Measurements from ENCODE around the gene DHH. TPM values are rescaled to one million over a fixed set of nuclear protein-coding genes. Genes with fewer than 3 reads are reported as not detected.
"Not testable (repeated sequence)": the region's sequence is repeated elsewhere in the genome, so short reads cannot be mapped to it uniquely, and the experiment has no call there.

Gene DHH
- total RNA-seq, 1 experiment from 2014 or later: 0.39 TPM

GRCh38 chr12:49138587-49138986, 44.0 kb upstream of the DHH start:
- H3K4me1 ChIP-seq (ENCODE audit: insufficient read depth, low read length, poor library complexity, severe bottlenecking): peaks cover 8% of the 10 kb centered on the region
- no peaks in the 10 kb centered on the region for H3K9me3 ChIP-seq (ENCODE audit: low read depth, low read length, poor library complexity, severe bottlenecking)
- TF ChIP-seq, protein P1, sequence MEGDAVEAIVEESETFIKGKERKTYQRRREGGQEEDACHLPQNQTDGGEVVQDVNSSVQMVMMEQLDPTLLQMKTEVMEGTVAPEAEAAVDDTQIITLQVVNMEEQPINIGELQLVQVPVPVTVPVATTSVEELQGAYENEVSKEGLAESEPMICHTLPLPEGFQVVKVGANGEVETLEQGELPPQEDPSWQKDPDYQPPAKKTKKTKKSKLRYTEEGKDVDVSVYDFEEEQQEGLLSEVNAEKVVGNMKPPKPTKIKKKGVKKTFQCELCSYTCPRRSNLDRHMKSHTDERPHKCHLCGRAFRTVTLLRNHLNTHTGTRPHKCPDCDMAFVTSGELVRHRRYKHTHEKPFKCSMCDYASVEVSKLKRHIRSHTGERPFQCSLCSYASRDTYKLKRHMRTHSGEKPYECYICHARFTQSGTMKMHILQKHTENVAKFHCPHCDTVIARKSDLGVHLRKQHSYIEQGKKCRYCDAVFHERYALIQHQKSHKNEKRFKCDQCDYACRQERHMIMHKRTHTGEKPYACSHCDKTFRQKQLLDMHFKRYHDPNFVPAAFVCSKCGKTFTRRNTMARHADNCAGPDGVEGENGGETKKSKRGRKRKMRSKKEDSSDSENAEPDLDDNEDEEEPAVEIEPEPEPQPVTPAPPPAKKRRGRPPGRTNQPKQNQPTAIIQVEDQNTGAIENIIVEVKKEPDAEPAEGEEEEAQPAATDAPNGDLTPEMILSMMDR (conservative IDR thresholded peaks at IDR 0.05; ENCODE audit: low read depth, low read length): no peak
- no peak for TF ChIP-seq EZH2 (IDR thresholded peaks at IDR 0.05; ENCODE audit: borderline replicate concordance, low read depth, low read length, poor library complexity, severe bottlenecking)
- H3K36me3 ChIP-seq (ENCODE audit: insufficient read depth, low read length, poor library complexity, severe bottlenecking): no peaks in the 10 kb centered on the region
- H3K4me3 ChIP-seq (ENCODE audit: low read depth, low read length, poor library complexity, severe bottlenecking): no peak overlapping the region
- intact Hi-C loops (cut with micrococcal nuclease; ENCODE audit: unreplicated experiment): no loop called here
- BruUV-seq (replicated peaks): no TSS peak
- DNase-seq (ENCODE audit: low spot score): peak; percentile 91
- CTCF ChIA-PET: no interaction called here
- POLR2A ChIA-PET (ENCODE audit: low non-redundant PET): no interaction called here
- H3K27ac ChIP-seq (ENCODE audit: low read depth, low read length, poor library complexity, severe bottlenecking): peak overlapping the region; percentile 43
- H3K27me3 ChIP-seq (replicated peaks; ENCODE audit: insufficient read depth, low read depth, low read length, poor library complexity): no peaks in the 10 kb centered on the region

DNA sequence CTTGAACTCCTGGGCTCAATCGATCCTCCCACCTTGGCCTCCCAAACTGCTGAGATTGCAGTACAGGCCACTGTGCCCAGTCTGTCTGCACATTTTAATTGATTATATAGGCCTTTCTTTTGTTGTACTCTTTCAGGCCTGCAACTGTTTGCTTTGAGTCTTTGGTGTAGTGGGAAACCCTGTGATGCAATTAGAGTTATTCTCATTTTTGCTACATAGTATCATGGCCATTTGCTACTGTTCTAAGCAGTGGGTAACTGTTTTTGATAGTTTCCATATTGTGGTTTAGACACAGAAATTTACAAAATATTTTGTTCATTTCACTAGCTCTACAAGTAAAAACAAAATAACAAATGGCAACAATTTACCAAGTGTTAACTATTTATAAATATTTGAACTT, 42.9 kb upstream of the DHH start:
- TF ChIP-seq, protein P1 (conservative IDR thresholded peaks at IDR 0.05; ENCODE audit: low read depth, low read length): no peak
- TF ChIP-seq EZH2 (IDR thresholded peaks at IDR 0.05; ENCODE audit: borderline replicate concordance, low read depth, low read length, poor library complexity, severe bottlenecking): no peak
- intact Hi-C loops (cut with micrococcal nuclease; ENCODE audit: unreplicated experiment): no loop called here
- ChIA-PET CTCF (no interaction called here), POLR2A (ENCODE audit: low non-redundant PET) (no interaction called here)
- no peaks in the 10 kb centered on the region for H3K9me3 ChIP-seq (ENCODE audit: low read depth, low read length, poor library complexity, severe bottlenecking)
- BruUV-seq (replicated peaks): no TSS peak
- no peak overlapping the region for H3K27ac ChIP-seq (ENCODE audit: low read depth, low read length, poor library complexity, severe bottlenecking)
- no peak for DNase-seq (ENCODE audit: low spot score)
- no peaks in the 10 kb centered on the region for H3K36me3 ChIP-seq (ENCODE audit: insufficient read depth, low read length, poor library complexity, severe bottlenecking)
- H3K4me1 ChIP-seq (ENCODE audit: insufficient read depth, low read length, poor library complexity, severe bottlenecking): peaks cover 12% of the 10 kb centered on the region
- H3K4me3 ChIP-seq (ENCODE audit: low read depth, low read length, poor library complexity, severe bottlenecking): no peak overlapping the region
- no peaks in the 10 kb centered on the region for H3K27me3 ChIP-seq (replicated peaks; ENCODE audit: insufficient read depth, low read depth, low read length, poor library complexity)

DNA sequence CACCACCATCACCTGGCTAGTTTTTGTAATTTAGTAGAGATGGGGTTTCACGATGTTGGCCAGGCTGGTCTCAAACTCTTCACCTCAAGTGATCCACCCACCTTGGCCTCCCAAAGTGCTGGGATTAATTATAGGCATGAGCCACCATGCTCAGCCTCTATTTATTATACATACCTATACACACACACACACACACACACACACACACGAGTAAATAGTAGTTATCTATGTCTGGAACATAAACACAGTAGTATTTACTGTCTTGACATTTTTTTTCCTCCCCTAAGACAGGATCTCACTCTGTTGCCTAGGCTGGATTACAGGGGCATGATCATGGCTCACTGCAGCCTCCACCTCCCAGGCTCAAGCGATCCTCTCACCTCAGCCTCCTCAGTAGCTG, 42.4 kb upstream of the DHH start:
- CTCF ChIA-PET; H3K36me3 ChIP-seq (ENCODE audit: insufficient read depth, low read length, poor library complexity, severe bottlenecking); H3K4me3 ChIP-seq (ENCODE audit: low read depth, low read length, poor library complexity, severe bottlenecking); H3K27ac ChIP-seq (ENCODE audit: low read depth, low read length, poor library complexity, severe bottlenecking); POLR2A ChIA-PET (ENCODE audit: low non-redundant PET); H3K9me3 ChIP-seq (ENCODE audit: low read depth, low read length, poor library complexity, severe bottlenecking); BruUV-seq (replicated peaks); H3K27me3 ChIP-seq (replicated peaks; ENCODE audit: insufficient read depth, low read depth, low read length, poor library complexity); DNase-seq (ENCODE audit: low spot score); intact Hi-C loops (cut with micrococcal nuclease; ENCODE audit: unreplicated experiment): not testable (repeated sequence)
- H3K4me1 ChIP-seq (ENCODE audit: insufficient read depth, low read length, poor library complexity, severe bottlenecking): peaks cover 12% of the 10 kb centered on the region

- ChIA-PET CTCF (no interaction called here), POLR2A (ENCODE audit: low non-redundant PET) (interaction anchor here (0.6 kb wide), 1 partner anchor 14 kb away, joined by 8 read pairs; no protein-coding TSS in a partner anchor)
- Histone ChIP-seq H3K36me3 (ENCODE audit: insufficient read depth, low read length, poor library complexity, severe bottlenecking) (peaks cover 20% of the 10 kb centered on the region), H3K9me3 (ENCODE audit: low read depth, low read length, poor library complexity, severe bottlenecking) (no peaks in the 10 kb centered on the region), H3K4me3 (ENCODE audit: low read depth, low read length, poor library complexity, severe bottlenecking) (peak overlapping the region; percentile 99), H3K4me1 (ENCODE audit: insufficient read depth, low read length, poor library complexity, severe bottlenecking) (peaks cover 30% of the 10 kb centered on the region), H3K27me3 (replicated peaks; ENCODE audit: insufficient read depth, low read depth, low read length, poor library complexity) (no peaks in the 10 kb centered on the region), H3K27ac (ENCODE audit: low read depth, low read length, poor library complexity, severe bottlenecking) (peak overlapping the region; percentile 100)
- no peak for TF ChIP-seq EZH2 (IDR thresholded peaks at IDR 0.05; ENCODE audit: borderline replicate concordance, low read depth, low read length, poor library complexity, severe bottlenecking)
- TF ChIP-seq, protein P1 (conservative IDR thresholded peaks at IDR 0.05; ENCODE audit: low read depth, low read length): no peak
- no TSS peak for BruUV-seq (replicated peaks)
- DNase-seq (ENCODE audit: low spot score): no peak
- intact Hi-C loops (cut with micrococcal nuclease; ENCODE audit: unreplicated experiment): no loop called here
Observed at GRCh38 chr12:49133590-49133989, 39.0 kb upstream of the DHH start.

All from A673 (cell line).